ENCODE measurements around the gene CHAD. TPM values are rescaled to one million over a fixed set of nuclear protein-coding genes. Genes with fewer than 3 reads are reported as not detected.

Gene CHAD
- total RNA-seq, 4 donors from 2014 or later: not detected

GRCh38 chr17:50514388-50514787, 45.7 kb upstream of the CHAD start:
- H3K27me3 ChIP-seq: no peaks in the 10 kb centered on the region
- H3K4me3 ChIP-seq: no peak overlapping the region
- DNase-seq (ENCODE audit: low spot score in 2 of 2): no peak
- no peaks in the 10 kb centered on the region for H3K9me3 ChIP-seq
- peaks cover 0 to 56% (median 9%) of the 10 kb centered on the region in 4 donors for H3K4me1 ChIP-seq
- H3K36me3 ChIP-seq: no peaks in the 10 kb centered on the region
- peak overlapping the region in 2 of 4 donors; percentile 41 to 43 for H3K27ac ChIP-seq
- TF ChIP-seq CTCF (IDR thresholded peaks at IDR 0.05) (no peak), POLR2A (IDR thresholded peaks at IDR 0.05) (no peak), EP300 (IDR thresholded peaks at IDR 0.05) (no peak)
- 41 to 46% methylated on average over 3 of the region's 3 CpGs for WGBS, 2 donors

DNA sequence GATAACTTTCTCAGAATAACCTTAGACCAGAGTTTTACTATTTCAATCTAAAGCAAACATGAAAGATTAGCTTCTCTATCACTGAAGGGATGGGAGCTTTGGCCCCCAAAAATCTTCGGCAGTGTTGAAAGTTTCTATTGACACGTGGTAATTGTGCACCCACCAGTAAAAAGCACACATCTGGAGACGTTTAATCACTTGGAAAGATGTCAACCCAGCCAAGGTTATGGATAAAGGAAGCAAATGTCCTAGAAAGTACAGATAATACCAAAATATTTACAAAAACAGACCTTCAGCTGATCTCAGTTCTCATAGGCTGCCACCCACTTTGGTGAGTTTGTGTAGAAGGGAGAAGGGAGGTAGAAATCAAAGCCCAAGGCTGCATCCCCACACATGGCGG, 44.8 kb upstream of the CHAD start:
- Histone ChIP-seq H3K27me3 (no peaks in the 10 kb centered on the region), H3K36me3 (no peaks in the 10 kb centered on the region), H3K4me3 (no peak overlapping the region), H3K27ac (no peak overlapping the region), H3K4me1 (peaks cover 0 to 57% (median 17%) of the 10 kb centered on the region in 4 donors), H3K9me3 (no peaks in the 10 kb centered on the region)
- no peak for DNase-seq (ENCODE audit: low spot score in 2 of 2)
- TF ChIP-seq EP300 (IDR thresholded peaks at IDR 0.05) (no peak), POLR2A (IDR thresholded peaks at IDR 0.05) (no peak), CTCF (IDR thresholded peaks at IDR 0.05) (no peak)
- WGBS, 2 donors: 59 to 62% methylated on average over 4 of the region's 4 CpGs

- no peak for DNase-seq (ENCODE audit: low spot score in 2 of 2)
- Histone ChIP-seq H3K27ac (peak overlapping the region in 2 of 4 donors; percentile 73 to 74), H3K9me3 (no peaks in the 10 kb centered on the region), H3K36me3 (no peaks in the 10 kb centered on the region), H3K4me1 (peaks cover 0 to 59% (median 17%) of the 10 kb centered on the region in 4 donors), H3K27me3 (no peaks in the 10 kb centered on the region), H3K4me3 (no peak overlapping the region)
- TF ChIP-seq CTCF (IDR thresholded peaks at IDR 0.05) (no peak), EP300 (IDR thresholded peaks at IDR 0.05) (no peak)
- WGBS, 2 donors: 37 to 46% methylated on average over 3 of the region's 3 CpGs
These were observed 42.4 kb upstream of the CHAD start for GRCh38 chr17:50511058-50511457.

GRCh38 chr17:50508573-50509460, 40.1 kb upstream of the CHAD start:
- Histone ChIP-seq H3K9me3 (no peaks in the 10 kb centered on the region), H3K4me1 (peaks cover 0 to 36% (median 8%) of the 10 kb centered on the region in 4 donors), H3K27ac (peak overlapping the region; percentile 78 to 93 (median 84)), H3K36me3 (no peaks in the 10 kb centered on the region), H3K4me3 (peak overlapping the region; percentile 53 to 81 (median 63)), H3K27me3 (no peaks in the 10 kb centered on the region)
- no peak for DNase-seq (ENCODE audit: low spot score in 2 of 2)
- no peak for TF ChIP-seq POLR2A (IDR thresholded peaks at IDR 0.05)
- WGBS, 2 donors: 24 to 25% methylated on average over 32 of the region's 32 CpGs

DNA sequence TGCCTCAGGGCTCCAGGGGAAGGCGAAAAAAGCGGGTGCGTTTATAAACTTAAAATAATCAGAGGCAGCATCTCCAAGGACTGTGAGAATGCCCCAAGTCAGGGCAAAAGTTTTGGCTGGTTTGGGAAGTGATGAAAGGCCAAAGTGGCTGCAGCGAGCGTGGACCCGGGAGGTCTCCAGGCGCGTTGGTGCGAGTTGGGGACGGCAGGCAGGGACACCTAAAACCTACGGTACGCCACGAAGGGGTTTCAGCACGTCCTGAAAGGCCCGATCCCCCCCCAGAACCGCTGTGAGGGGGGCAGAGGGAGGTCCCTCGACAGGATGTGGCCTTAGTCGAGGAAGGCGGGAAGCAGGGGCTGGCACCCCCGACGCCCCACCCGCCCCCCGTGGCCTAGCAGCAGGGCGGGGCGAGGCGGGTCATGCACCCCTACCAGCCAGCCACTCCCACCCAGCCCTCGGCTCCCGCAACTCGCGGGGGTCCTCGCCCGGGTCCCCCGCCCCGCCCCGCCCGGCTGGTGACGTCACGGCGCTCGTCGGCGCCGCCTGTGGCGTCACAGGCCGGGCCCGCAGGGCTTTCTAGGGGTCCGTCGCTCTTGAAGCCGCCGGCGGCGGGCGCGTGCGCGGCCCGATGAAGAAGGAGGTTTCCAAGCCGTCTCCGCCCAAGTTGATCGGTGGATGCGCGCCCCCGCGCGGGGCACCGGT, 39.3 kb upstream of the CHAD start, which contains the start of gene MYCBPAP:
TSS of gene MYCBPAP (plus strand) at position 569 of the 702 bp plus-strand sequence. CDS start 236 bp downstream, outside the sequence.
- DNase-seq (ENCODE audit: low spot score in 2 of 2): peak; percentile 68 to 77
- peak within 1 kb of the TSS; percentile 53 to 81 (median 63) for H3K4me3 ChIP-seq
- peak in 1 of 2 donors; percentile 53 for TF ChIP-seq POLR2A (IDR thresholded peaks at IDR 0.05)
- peak in 1 of 2 donors; percentile 46 for TF ChIP-seq EP300 (IDR thresholded peaks at IDR 0.05)
- TF ChIP-seq CTCF (IDR thresholded peaks at IDR 0.05): peak in 2 of 5 experiments; percentile 15 to 42
- no peaks in the 10 kb centered on the region for H3K9me3 ChIP-seq
- WGBS, 2 donors: 7% methylated on average over 41 to 47 of the region's 66 CpGs
- H3K27me3 ChIP-seq: no peaks in the 10 kb centered on the region
- peaks cover 0 to 30% (median 8%) of the 10 kb centered on the region in 4 donors for H3K4me1 ChIP-seq
- H3K27ac ChIP-seq: peak within 1 kb of the TSS; percentile 78 to 93 (median 84)
- no peaks in the 10 kb centered on the region for H3K36me3 ChIP-seq

Data from tibial nerve (tissue), 4 donors.